ENCODE results near the gene LIMD2.
A peak's percentile ranks its signal among the peaks of the same experiment; 100 is the strongest.

LIMD2 gene

DNA sequence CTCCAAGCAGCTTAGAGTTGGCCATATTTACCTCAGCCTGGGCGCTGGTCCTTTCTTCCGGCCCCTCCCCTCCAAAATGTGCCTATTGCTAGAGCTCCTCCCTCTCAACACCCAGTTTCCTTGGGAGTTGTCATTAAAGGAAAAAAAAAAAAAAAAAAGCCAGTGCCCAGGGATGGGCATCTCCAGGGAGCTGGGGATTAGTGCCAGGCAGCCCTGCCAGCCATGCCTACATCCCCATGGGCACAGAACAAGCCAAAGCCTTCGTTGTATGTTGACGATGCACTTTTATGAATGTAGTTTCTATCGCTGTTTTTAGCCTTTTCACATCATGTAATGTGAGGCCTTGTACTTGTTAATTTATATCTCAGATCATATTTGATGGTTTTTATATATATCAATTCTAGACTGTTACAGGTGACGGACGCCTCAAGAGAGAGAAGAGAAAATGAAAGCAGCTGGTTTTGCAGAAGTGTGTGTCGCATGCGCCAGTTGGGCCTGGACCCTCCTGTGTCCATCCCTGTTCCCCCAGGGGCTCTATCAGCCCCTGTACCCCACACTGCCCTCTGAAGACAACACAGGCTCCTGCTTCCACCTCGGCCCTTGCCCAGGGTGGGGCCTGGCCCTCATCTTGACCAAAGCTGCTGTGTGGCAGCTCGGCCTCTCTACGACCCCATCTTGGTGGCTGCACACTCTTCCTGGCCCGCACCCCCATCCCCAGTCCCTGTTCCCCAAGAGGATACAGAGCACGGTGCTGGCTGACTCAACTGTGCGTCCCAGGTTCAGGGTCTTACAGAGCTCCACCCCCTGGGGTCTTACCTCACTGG lies 4.8 kb downstream of the LIMD2 start:
- H3K4me3 Mint-ChIP-seq = peak overlapping the region; percentile 62
- peak overlapping the region; percentile 94 for H3K27ac Mint-ChIP-seq
- no peaks in the 10 kb centered on the region for H3K36me3 Mint-ChIP-seq
- peaks cover 60% of the 10 kb centered on the region for H3K4me1 Mint-ChIP-seq (ENCODE audit: low read depth)
- no peaks in the 10 kb centered on the region for H3K9me3 Mint-ChIP-seq (ENCODE audit: low read depth)
- no peaks in the 10 kb centered on the region for H3K27me3 Mint-ChIP-seq

DNA sequence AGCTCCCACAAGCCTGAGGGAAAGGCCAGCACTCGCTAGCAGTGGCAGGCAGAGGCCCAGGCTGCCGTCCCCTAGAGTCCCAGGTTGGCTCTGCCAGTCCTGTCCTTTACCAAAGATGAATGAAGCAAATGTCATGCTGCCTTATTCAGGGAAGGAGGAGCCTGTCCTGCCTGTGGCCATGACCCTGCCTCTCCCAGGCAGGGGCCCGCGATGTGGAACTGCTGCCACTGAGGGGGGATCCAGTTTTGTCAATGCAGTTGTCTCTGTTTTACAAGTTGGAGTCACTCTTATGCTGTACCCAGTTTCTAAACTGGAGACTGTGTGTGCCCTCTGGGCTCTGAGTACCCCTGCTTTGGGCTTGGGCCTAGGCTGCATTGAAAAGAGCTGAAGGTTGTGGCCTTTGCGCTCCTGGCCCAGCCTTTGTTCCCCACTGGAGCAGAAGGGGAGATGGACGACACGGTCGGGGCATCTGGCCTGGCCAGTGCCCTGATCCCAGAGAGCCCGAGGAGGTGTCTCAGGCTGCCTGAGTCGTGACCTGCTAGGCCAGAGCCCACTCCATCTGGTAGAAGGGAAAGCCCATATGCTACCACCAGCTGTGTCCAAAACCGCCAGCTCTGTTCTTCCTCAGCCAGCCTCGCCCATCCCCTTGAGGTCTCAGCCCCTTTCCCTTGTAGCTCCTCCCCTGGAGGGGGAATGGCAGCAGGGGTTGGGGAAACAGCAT lies 5.5 kb downstream of the LIMD2 start:
- Mint-ChIP-seq H3K36me3 (no peaks in the 10 kb centered on the region), H3K4me1 (ENCODE audit: low read depth) (peaks cover 60% of the 10 kb centered on the region), H3K27me3 (no peaks in the 10 kb centered on the region), H3K9me3 (ENCODE audit: low read depth) (no peaks in the 10 kb centered on the region), H3K27ac (peak overlapping the region; percentile 94), H3K4me3 (no peak overlapping the region)

DNA sequence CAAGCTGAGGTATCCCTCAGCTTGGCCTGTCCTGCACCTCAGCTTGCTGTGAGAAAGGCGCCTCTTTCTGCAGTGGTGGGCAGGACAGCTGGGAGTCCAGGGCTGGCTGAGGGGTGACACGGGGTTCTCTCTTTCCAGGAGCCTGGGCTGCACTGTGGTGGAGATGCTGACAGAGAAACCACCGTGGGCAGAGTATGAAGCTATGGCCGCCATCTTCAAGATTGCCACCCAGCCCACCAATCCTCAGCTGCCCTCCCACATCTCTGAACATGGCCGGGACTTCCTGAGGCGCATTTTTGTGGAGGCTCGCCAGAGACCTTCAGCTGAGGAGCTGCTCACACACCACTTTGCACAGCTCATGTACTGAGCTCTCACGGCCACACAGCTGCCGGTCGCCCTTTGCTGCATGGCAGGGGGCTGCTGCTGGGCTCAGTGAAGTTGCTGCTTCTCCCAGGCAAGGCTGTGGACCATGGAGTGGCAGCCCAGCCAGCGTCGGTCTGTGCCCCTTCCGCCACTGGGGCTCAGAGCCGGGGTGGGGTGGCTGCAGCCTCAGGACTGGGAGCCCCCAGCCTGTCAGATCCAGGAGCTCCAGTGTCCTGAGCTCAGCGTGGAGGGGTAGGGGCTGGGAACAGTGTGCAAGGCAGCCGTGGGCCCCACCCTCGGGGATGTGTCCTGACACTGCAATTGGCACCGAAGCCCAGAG lies 6.4 kb downstream of the LIMD2 start:
- Mint-ChIP-seq H3K4me3 (no peak overlapping the region), H3K36me3 (no peaks in the 10 kb centered on the region), H3K9me3 (ENCODE audit: low read depth) (no peaks in the 10 kb centered on the region), H3K27me3 (no peaks in the 10 kb centered on the region), H3K4me1 (ENCODE audit: low read depth) (peaks cover 60% of the 10 kb centered on the region), H3K27ac (peak overlapping the region; percentile 94)

- no peak overlapping the region for H3K4me3 Mint-ChIP-seq
- peak overlapping the region; percentile 80 for H3K27ac Mint-ChIP-seq
- H3K36me3 Mint-ChIP-seq = no peaks in the 10 kb centered on the region
- H3K9me3 Mint-ChIP-seq (ENCODE audit: low read depth) = no peaks in the 10 kb centered on the region
- H3K27me3 Mint-ChIP-seq = no peaks in the 10 kb centered on the region
- peaks cover 53% of the 10 kb centered on the region for H3K4me1 Mint-ChIP-seq (ENCODE audit: low read depth)
Measured at GRCh38 chr17:63692195-63692816, 7.6 kb downstream of the LIMD2 start.

DNA sequence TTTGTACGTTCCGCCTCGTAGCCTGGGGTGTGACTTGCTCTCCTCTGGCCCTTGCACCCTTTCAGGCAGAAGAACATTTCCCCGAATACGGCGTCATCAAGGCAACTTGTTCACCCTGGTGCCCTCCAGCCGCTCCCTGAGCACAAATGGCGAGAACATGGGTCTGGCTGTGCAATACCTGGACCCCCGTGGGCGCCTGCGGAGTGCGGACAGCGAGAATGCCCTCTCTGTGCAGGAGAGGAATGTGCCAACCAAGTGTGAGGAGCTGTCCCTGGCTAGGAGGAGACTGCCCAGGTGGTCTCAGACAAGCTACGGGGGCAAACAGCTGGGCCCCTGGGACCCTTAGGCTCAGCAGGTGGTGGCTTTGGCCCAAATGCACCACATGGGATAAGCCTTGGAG lies 10.4 kb downstream of the LIMD2 start:
- H3K4me1 Mint-ChIP-seq (ENCODE audit: low read depth) = peaks cover 26% of the 10 kb centered on the region
- no peak overlapping the region for H3K4me3 Mint-ChIP-seq
- no peaks in the 10 kb centered on the region for H3K9me3 Mint-ChIP-seq (ENCODE audit: low read depth)
- no peaks in the 10 kb centered on the region for H3K36me3 Mint-ChIP-seq
- no peak overlapping the region for H3K27ac Mint-ChIP-seq
- no peaks in the 10 kb centered on the region for H3K27me3 Mint-ChIP-seq

DNA sequence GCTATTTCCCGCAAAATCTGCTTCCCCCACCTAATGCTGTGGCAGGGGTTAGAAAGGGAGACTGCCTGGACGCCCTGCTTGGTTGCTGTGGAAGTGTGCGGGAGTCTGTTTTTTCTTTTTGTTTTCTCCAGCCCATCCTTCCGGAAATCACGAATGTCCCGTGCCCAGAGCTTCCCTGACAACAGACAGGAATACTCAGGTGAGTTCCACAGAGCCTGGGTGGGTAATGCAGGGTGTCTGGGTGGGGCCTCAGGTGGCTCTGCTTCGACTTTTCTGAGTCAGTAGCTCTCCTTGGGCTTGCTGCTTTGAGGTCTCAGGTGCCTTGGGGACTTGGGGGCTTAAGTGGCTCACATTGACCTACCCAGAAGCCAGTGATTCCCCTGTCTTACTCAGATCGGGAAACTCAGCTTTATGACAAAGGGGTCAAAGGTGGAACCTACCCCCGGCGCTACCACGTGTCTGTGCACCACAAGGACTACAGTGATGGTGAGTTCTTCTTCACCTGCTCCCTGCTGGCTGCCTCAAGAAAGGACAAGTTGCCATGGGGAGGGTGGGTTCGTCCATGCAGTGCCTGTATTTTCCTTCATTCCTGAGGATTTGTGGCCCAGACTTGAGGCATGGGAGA lies 11.4 kb downstream of the LIMD2 start:
- Mint-ChIP-seq H3K4me3 (no peak overlapping the region), H3K9me3 (ENCODE audit: low read depth) (no peaks in the 10 kb centered on the region)

GRCh38 chr17:63686138-63686685 lies 13.7 kb downstream of the LIMD2 start:
- H3K36me3 Mint-ChIP-seq = no peaks in the 10 kb centered on the region
- H3K4me3 Mint-ChIP-seq = no peak overlapping the region
- H3K27ac Mint-ChIP-seq = peak overlapping the region; percentile 91
- peaks cover 2% of the 10 kb centered on the region for H3K4me1 Mint-ChIP-seq (ENCODE audit: low read depth)
- H3K9me3 Mint-ChIP-seq (ENCODE audit: low read depth) = no peaks in the 10 kb centered on the region
- H3K27me3 Mint-ChIP-seq = no peaks in the 10 kb centered on the region

More for the DNA sequence above, 11.4 kb downstream of the LIMD2 start:
- H3K27me3 Mint-ChIP-seq = no peaks in the 10 kb centered on the region
- peaks cover 17% of the 10 kb centered on the region for H3K4me1 Mint-ChIP-seq (ENCODE audit: low read depth)
- peak overlapping the region; percentile 34 for H3K27ac Mint-ChIP-seq
- no peaks in the 10 kb centered on the region for H3K36me3 Mint-ChIP-seq

DNA sequence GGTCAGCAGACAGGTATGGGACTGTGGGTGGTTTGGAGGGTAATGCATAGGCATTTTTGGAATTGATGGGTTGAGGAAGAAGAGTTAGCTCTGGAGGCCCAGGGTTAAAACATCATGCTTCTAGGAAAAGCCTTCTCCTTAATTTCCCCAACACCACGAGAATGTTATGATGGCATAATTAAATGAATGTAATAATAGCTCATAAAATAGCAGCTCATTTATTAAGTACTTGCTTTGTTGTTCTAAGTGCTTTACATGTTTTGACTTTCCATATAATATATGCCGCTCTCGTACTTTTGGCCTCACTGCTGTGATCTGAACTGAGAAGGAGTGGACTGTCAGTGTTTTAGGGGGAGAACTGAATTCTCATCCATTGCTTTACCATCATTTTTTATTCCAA lies 14.3 kb downstream of the LIMD2 start:
- no peaks in the 10 kb centered on the region for H3K9me3 Mint-ChIP-seq (ENCODE audit: low read depth)
- no peaks in the 10 kb centered on the region for H3K36me3 Mint-ChIP-seq
- H3K4me3 Mint-ChIP-seq = no peak overlapping the region
- no peaks in the 10 kb centered on the region for H3K27me3 Mint-ChIP-seq
- H3K4me1 Mint-ChIP-seq (ENCODE audit: low read depth) = peaks cover 2% of the 10 kb centered on the region
- H3K27ac Mint-ChIP-seq = peak overlapping the region; percentile 55

GRCh38 chr17:63685041-63685440 lies 14.9 kb downstream of the LIMD2 start:
- Mint-ChIP-seq H3K9me3 (ENCODE audit: low read depth) (no peaks in the 10 kb centered on the region), H3K27ac (no peak overlapping the region), H3K27me3 (no peaks in the 10 kb centered on the region), H3K4me1 (ENCODE audit: low read depth) (peaks cover 2% of the 10 kb centered on the region), H3K36me3 (no peaks in the 10 kb centered on the region), H3K4me3 (no peak overlapping the region)

- H3K27me3 Mint-ChIP-seq = no peaks in the 10 kb centered on the region
- peak overlapping the region; percentile 23 for H3K27ac Mint-ChIP-seq
- H3K9me3 Mint-ChIP-seq (ENCODE audit: low read depth) = no peaks in the 10 kb centered on the region
Measured at GRCh38 chr17:63682981-63683380, 16.9 kb downstream of the LIMD2 start.

DNA sequence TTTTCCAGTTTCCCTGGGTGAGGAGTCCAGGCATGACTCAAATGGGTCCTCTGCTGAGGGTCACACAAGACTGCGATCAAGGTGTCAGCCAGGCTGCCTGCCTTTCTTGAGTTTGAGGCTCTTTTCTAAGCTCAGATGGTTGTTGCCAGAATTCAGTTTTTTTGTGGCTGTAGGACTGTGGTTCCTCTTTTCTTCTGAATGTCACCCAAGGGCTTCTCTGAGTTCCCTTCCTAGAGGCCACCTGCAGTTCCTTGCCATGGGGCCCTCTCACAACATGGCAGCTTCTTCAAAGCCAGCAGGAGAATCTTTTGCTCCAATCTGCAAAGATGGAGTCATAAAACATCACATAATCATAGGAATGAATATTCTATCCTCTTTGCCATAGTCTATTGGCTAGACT lies 17.5 kb downstream of the LIMD2 start:
- Mint-ChIP-seq H3K27ac (peak overlapping the region; percentile 25), H3K36me3 (no peaks in the 10 kb centered on the region), H3K9me3 (ENCODE audit: low read depth) (no peaks in the 10 kb centered on the region)

More at GRCh38 chr17:63682981-63683380, 16.9 kb downstream of the LIMD2 start:
- no peak overlapping the region for H3K4me3 Mint-ChIP-seq
- peaks cover 2% of the 10 kb centered on the region for H3K4me1 Mint-ChIP-seq (ENCODE audit: low read depth)
- no peaks in the 10 kb centered on the region for H3K36me3 Mint-ChIP-seq

DNA sequence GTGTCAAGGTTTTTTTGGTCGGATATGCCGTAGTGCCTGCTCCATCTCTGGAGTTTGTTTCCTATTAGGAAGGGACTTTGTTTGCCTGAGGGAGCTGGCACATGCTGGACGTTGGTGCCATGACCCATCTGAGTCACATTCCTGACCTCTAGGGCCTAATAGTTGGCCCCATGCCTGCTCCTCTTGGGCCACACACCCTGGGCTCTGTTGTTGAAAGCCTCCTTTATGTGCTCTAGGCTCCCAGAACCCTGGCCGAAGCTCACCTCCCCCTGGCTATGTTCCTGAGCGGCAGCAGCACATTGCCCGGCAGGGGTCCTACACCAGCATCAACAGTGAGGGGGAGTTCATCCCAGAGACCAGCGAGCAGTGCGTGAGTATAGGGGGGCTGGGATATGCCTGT lies 18.4 kb downstream of the LIMD2 start:
- no peaks in the 10 kb centered on the region for H3K27me3 Mint-ChIP-seq
- peaks cover 2% of the 10 kb centered on the region for H3K4me1 Mint-ChIP-seq (ENCODE audit: low read depth)
- no peak overlapping the region for H3K27ac Mint-ChIP-seq
- no peaks in the 10 kb centered on the region for H3K36me3 Mint-ChIP-seq
- H3K4me3 Mint-ChIP-seq = no peak overlapping the region
- no peaks in the 10 kb centered on the region for H3K9me3 Mint-ChIP-seq (ENCODE audit: low read depth)

More for the DNA sequence above, 17.5 kb downstream of the LIMD2 start:
- Mint-ChIP-seq H3K4me3 (no peak overlapping the region), H3K27me3 (no peaks in the 10 kb centered on the region), H3K4me1 (ENCODE audit: low read depth) (peaks cover 2% of the 10 kb centered on the region)

DNA sequence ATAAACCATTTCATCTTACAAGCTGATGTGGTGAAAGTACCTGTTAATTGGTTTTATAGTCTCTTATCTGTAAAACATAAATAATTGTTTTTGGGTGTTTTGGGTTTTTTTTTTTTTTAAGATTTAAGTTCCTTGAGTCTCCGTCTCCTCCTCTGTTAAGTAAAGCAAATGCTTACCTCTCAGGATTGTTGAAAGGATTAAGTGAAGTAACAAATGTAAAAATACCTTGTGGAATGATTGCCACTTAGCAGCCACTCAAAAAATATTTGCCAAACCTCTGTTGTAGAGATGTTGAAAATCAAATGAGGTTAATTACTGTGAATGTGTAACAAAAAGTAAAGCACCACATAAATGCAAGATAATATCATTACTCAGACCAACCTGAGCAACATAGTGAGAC lies 19.2 kb downstream of the LIMD2 start:
- H3K4me3 Mint-ChIP-seq = no peak overlapping the region
- H3K9me3 Mint-ChIP-seq (ENCODE audit: low read depth) = no peaks in the 10 kb centered on the region
- no peaks in the 10 kb centered on the region for H3K27me3 Mint-ChIP-seq
- H3K36me3 Mint-ChIP-seq = no peaks in the 10 kb centered on the region
- no peaks in the 10 kb centered on the region for H3K4me1 Mint-ChIP-seq (ENCODE audit: low read depth)
- peak overlapping the region; percentile 54 for H3K27ac Mint-ChIP-seq

GRCh38 chr17:63679214-63679613 lies 20.7 kb downstream of the LIMD2 start:
- H3K27me3 Mint-ChIP-seq = no peaks in the 10 kb centered on the region
- no peaks in the 10 kb centered on the region for H3K9me3 Mint-ChIP-seq (ENCODE audit: low read depth)
- no peaks in the 10 kb centered on the region for H3K36me3 Mint-ChIP-seq
- no peaks in the 10 kb centered on the region for H3K4me1 Mint-ChIP-seq (ENCODE audit: low read depth)
- H3K27ac Mint-ChIP-seq = peak overlapping the region; percentile 46
- no peak overlapping the region for H3K4me3 Mint-ChIP-seq

All from activated naive CD8-positive, alpha-beta T cell (primary cell).